ENCODE data around the gene SCTR. TPM values are rescaled to one million over a fixed set of nuclear protein-coding genes. Genes with fewer than 3 reads are reported as not detected.

SCTR gene
- total RNA-seq, 4 donors from 2014 or later: not detected

DNA sequence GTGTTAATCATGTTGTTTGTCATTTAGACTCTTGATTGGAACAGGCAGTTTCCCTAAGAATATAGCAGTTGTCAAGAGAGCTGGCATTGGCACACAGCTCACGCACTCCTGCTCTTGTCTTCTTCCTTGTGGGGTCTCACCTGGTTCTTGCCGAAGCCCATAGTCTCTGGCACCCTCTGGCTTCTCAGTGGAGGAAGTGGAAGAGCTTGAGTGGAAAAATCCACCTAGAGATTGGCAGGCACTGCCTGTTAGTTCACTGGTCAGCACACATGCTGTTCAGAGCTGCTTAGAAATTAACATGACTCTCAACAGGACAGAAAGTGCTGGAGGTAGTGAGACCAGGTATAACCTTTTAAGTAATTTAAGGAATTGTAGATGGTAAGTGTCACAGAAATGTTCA, 28.3 kb downstream of the SCTR start:
- H3K27me3 ChIP-seq: peaks cover 0 to 35% (median 0%) of the 10 kb centered on the region in 4 donors
- H3K4me1 ChIP-seq: peaks cover 0 to 15% (median 0%) of the 10 kb centered on the region in 3 donors
- no peak overlapping the region for H3K27ac ChIP-seq
- intact Hi-C loops (cut with DNase I): no loop called here
- H3K36me3 ChIP-seq: no peaks in the 10 kb centered on the region
- peaks cover 0 to 7% (median 6%) of the 10 kb centered on the region in 3 donors for H3K9me3 ChIP-seq
- WGBS, 2 donors: 77 to 94% methylated on average over 2 of the region's 2 CpGs
- no peak overlapping the region for H3K4me3 ChIP-seq
- TF ChIP-seq POLR2A (IDR thresholded peaks at IDR 0.05): no peak
- TF ChIP-seq, protein P1, sequence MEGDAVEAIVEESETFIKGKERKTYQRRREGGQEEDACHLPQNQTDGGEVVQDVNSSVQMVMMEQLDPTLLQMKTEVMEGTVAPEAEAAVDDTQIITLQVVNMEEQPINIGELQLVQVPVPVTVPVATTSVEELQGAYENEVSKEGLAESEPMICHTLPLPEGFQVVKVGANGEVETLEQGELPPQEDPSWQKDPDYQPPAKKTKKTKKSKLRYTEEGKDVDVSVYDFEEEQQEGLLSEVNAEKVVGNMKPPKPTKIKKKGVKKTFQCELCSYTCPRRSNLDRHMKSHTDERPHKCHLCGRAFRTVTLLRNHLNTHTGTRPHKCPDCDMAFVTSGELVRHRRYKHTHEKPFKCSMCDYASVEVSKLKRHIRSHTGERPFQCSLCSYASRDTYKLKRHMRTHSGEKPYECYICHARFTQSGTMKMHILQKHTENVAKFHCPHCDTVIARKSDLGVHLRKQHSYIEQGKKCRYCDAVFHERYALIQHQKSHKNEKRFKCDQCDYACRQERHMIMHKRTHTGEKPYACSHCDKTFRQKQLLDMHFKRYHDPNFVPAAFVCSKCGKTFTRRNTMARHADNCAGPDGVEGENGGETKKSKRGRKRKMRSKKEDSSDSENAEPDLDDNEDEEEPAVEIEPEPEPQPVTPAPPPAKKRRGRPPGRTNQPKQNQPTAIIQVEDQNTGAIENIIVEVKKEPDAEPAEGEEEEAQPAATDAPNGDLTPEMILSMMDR (IDR thresholded peaks at IDR 0.05): no peak
- no peak for DNase-seq

DNA sequence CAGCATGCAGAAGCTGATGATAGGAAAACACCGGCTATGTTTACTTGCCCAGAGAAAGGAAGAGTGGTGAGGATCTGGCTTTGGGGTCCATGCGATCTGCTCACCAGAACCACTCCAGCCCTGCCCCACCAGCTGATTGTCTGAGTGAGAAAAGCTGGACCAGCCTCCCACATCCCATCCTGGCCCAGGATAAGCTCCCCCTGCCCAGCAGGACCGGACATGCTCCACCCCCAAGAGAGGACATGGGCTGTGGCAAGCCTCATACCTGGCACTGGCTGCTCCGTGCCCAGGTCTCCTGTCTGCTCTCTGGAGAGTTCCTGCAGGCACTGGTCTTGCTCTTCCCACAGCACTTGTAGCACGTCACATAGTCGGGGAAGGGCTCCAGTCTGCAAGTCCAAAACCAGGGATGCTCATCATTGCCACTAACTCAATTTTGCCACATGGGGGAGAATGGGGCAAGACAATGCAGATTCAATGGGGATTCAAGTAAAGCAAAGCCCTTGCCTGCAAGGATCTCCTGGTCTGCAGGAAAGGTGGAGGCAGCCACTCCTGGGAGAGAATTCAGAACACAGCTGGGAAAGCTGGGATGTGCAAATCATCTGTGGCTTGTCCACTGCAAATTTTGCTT, 30.0 kb downstream of the SCTR start:
- Histone ChIP-seq H3K27ac (no peak overlapping the region), H3K4me3 (no peak overlapping the region), H3K36me3 (no peaks in the 10 kb centered on the region), H3K4me1 (peaks cover 0 to 15% (median 0%) of the 10 kb centered on the region in 3 donors), H3K27me3 (peaks cover 0 to 31% (median 0%) of the 10 kb centered on the region in 4 donors), H3K9me3 (no peaks in the 10 kb centered on the region)
- no peak for DNase-seq
- intact Hi-C loops (cut with DNase I): no loop called here
- 76 to 79% methylated on average over 2 of the region's 6 CpGs for WGBS, 2 donors
- TF ChIP-seq, protein P1 (IDR thresholded peaks at IDR 0.05): no peak
- no peak for TF ChIP-seq POLR2A (IDR thresholded peaks at IDR 0.05)

DNA sequence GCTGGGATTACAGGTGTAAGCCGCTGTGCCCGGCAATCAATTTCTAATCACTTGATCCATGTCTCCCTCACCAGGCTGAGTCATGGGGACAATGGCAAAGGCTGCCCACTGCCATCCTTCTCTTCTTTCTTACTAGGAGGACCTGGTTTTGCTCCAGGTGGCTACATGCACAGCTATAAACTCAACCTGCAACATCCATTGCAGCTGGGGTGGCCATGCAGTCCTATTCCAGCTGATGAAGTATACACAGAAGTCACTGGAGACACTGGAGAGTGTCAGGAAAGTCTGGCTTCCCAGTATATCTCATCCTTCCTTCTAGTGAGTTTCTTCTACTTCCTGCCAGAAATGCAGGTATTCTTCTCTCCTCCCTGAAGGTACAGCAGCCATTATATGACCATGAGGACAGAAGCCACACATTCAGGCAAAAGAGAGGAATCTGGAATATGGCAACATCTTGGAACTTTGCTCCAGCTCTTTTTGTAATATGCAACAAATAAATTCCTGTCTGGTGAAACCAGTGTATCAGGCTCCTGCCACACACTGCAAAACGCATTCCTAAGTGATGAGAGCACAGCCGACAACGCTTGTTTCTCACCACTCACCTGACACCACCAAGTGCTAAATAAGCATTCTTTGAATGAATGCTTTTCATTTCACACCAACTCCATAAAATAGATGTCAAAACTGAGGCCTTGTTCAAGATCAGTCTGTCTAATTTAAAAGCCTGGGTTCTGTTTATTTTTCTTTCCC, 32.3 kb downstream of the SCTR start:
- intact Hi-C loops (cut with DNase I): no loop called here
- H3K4me1 ChIP-seq: peaks cover 0 to 15% (median 0%) of the 10 kb centered on the region in 3 donors
- no peaks in the 10 kb centered on the region for H3K36me3 ChIP-seq
- DNase-seq: no peak
- TF ChIP-seq POLR2A (IDR thresholded peaks at IDR 0.05): no peak
- TF ChIP-seq, protein P1 (IDR thresholded peaks at IDR 0.05): no peak
- WGBS, 2 donors: 31 to 41% methylated on average over 5 of the region's 5 CpGs
- no peak overlapping the region for H3K4me3 ChIP-seq
- no peaks in the 10 kb centered on the region for H3K9me3 ChIP-seq
- H3K27ac ChIP-seq: peak overlapping the region in 2 of 4 donors; percentile 23 to 35
- H3K27me3 ChIP-seq: peaks cover 0 to 30% (median 0%) of the 10 kb centered on the region in 4 donors

DNA sequence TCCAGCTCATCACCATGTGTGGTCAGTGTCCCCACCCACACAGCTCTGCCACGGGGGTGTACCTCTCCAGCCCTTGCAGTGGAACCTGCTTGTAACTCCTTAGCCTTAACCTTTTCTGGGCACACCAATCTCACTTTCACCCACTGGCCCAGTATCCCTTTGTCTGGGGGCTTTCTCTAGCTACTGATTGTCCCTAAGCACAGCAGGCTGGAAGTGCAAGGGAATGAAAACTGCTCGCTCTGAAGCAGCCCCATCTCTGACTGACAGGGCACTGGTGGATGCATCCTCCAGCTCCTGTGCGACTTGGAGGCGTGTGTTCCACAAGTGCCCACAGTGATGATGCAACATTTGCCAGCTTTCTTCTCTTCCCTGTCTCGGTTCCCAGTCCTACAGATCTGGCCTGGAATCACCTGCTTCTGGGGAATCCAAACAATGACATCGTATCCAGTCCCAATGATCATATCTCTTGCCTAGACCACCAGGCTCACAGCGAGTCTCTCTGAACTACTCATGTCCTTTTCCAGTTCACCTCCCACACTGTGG, 33.6 kb downstream of the SCTR start:
- peaks cover 0 to 15% (median 0%) of the 10 kb centered on the region in 3 donors for H3K4me1 ChIP-seq
- no peak overlapping the region for H3K27ac ChIP-seq
- no peak overlapping the region for H3K4me3 ChIP-seq
- H3K36me3 ChIP-seq: no peaks in the 10 kb centered on the region
- TF ChIP-seq, protein P1 (IDR thresholded peaks at IDR 0.05): no peak
- TF ChIP-seq POLR2A (IDR thresholded peaks at IDR 0.05): no peak
- DNase-seq: no peak
- intact Hi-C loops (cut with DNase I): no loop called here
- H3K9me3 ChIP-seq: no peaks in the 10 kb centered on the region
- 70 to 82% methylated on average over 4 to 7 of the region's 7 CpGs for WGBS, 2 donors
- peaks cover 0 to 18% (median 0%) of the 10 kb centered on the region in 4 donors for H3K27me3 ChIP-seq

DNA sequence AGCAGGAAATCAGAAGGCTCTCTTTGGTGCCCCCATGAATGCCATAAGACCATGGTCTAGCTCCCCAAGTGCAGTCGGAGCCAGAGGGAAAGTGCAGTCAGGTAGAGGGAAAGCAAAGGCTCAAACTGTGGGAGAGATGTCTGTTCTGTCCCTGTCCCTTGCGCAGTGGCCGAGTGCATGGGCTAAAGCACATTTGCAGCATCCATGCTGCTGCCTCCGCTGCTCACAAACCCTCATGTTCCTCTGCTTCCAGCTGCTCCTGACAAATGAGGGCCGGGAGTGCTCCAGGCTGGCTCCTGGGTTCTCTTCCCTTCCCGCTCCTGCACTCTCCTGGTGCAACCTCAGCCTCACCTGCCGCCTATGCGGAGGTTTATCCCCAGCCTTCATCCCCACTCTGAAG, 34.2 kb downstream of the SCTR start:
- Histone ChIP-seq H3K27ac (no peak overlapping the region), H3K9me3 (no peaks in the 10 kb centered on the region), H3K36me3 (no peaks in the 10 kb centered on the region), H3K4me1 (peaks cover 0 to 15% (median 0%) of the 10 kb centered on the region in 3 donors), H3K4me3 (no peak overlapping the region), H3K27me3 (peaks cover 0 to 12% (median 0%) of the 10 kb centered on the region in 4 donors)
- TF ChIP-seq, protein P1 (IDR thresholded peaks at IDR 0.05): no peak
- TF ChIP-seq POLR2A (IDR thresholded peaks at IDR 0.05): no peak
- intact Hi-C loops (cut with DNase I): no loop called here
- WGBS, 2 donors: 88 to 94% methylated on average over 4 to 8 of the region's 8 CpGs
- DNase-seq: no peak
